A172 (cell line): ENCODE measurements around the gene NRCAM. TPM values are rescaled to one million over a fixed set of nuclear protein-coding genes. Genes with fewer than 3 reads are reported as not detected.

ENCODE experiments used
- DNase-seq: peaks from one replicate; pipeline ENCODE4 v3.0.0-alpha.2; 2015; ENCODE audit warnings: low spot score
- total RNA-seq: library from RNA; depleted of rRNA; stranded (reverse); fragments of >200 nt; shearing (Covaris generic); gene quantifications from 2 replicates; pipeline ENCODE4 v1.2.3, GENCODE V29; 2014

The NRCAM gene
- total RNA-seq, 1 experiment from 2014 or later, result 0.16 TPM

- no peak for DNase-seq
Measured at GRCh38 chr7:108130261-108130660, 326.0 kb downstream of the NRCAM start, which contains the start of gene LAMB4. Gene LAMB4, minus strand, starts transcription at chr7:108130361. Its CDS starts 7,197 bp downstream, at chr7:108123164.

GRCh38 chr7:108129018-108129965 is 326.9 kb downstream of the NRCAM start:
- DNase-seq, result no peak

DNA sequence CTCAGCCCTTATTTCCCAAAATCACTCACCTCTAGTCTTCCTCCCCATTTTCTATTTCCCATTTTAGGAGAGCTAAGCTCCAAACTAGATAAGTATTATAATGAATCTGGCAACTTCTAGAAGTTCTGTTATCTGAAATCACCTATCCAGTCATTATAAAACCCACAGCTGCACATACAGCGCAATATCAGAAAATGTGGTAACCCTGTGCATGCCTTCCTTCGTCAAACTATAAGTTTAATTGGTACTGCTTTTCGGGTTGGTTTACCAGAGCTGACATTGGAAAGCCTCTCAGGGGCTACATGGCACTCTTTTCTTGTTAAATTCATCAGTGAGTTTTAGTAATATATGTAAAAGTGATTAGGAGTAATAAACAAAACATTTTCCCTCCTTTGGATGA is 327.7 kb downstream of the NRCAM start:
- no peak for DNase-seq

GRCh38 chr7:108127461-108127860 is 328.8 kb downstream of the NRCAM start:
- DNase-seq, result no peak

GRCh38 chr7:108124820-108125219 is 331.4 kb downstream of the NRCAM start:
- DNase-seq, result no peak

GRCh38 chr7:108122181-108122580 is 334.1 kb downstream of the NRCAM start:
- no peak for DNase-seq

DNA sequence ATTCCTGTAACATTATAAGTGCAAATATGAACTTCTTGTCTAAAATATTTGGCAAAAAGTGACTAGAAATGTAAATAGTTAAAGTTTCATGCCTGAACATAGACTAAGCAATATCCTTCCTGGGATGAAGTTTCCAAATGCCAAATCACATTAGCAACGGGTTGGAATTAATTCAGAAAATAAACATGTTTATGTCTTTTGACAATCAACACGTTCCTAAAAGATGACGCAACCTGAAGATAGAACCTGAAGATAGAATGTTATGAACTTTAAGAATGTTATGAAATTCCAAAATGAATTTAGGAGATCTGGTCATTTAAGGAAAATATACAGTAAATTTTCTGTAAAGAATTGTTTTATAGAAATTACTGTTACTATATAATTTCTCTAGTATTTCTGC is 335.3 kb downstream of the NRCAM start:
- DNase-seq, result no peak

DNA sequence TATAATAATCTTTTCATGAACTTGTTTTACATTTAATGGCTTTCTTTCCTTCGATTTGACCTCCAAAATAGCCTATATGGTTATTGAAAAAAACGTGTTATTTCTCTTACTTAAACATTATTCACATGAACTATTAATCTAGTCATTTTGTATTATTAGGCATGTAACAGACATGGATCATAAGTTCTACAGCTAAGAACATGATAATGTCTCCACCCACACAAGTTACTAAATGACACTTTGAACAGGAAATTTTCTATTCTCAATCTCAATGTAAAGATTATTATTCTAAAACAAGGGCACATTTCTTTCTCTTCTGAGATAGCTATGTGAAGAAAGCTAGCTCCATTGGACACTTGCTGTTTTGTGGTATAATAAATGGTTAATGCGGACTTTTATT is 336.0 kb downstream of the NRCAM start:
- DNase-seq, result no peak

- no peak for DNase-seq
Measured at GRCh38 chr7:108118959-108119358, 337.3 kb downstream of the NRCAM start.

GRCh38 chr7:108114117-108114841 is 342.0 kb downstream of the NRCAM start:
- DNase-seq, result peak; percentile 16

DNA sequence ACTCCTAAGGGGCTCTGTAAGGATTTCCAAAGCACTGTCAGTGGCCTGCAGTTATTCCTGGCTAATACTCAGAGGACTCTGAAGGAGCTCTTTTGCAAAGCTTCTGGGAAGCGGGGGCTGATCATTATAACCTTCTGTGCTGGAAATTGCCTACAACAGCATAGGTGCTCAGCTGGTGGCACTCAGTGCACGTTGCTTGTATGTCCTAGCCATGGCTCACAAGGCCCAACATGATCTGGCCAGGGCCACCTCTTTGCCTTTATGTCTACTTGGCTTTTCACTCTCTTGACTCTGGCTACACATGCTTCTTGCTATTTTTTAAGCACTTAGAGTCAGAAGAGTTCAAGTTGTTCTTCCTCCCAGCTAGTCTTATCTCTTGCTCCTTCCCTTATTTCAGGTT is 343.6 kb downstream of the NRCAM start:
- no peak for DNase-seq

- DNase-seq, result no peak
Measured at GRCh38 chr7:108109221-108109908, 346.9 kb downstream of the NRCAM start.

GRCh38 chr7:108108131-108108530 is 348.1 kb downstream of the NRCAM start:
- DNase-seq, result no peak

DNA sequence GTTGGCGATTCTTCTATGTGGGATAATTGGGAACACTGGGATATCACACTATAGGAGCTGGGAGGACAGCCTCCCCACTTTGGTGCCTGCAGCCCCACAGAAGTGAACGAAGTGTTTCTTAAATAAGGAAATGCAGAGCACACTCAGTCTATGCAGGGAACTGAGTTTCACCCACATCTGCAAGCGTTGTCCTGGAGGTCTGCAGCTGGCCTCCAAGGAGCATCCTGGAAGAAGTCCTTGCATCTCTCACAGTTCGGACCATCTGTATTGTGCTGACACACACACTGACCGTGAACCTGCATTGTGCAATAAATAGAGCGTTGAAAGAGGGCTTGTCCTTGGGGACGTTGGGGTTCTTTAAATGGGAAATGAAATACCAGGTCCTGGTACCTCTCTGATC is 351.9 kb downstream of the NRCAM start:
- no peak for DNase-seq

- DNase-seq, result no peak
Measured at GRCh38 chr7:108103558-108104298, 352.5 kb downstream of the NRCAM start.

DNA sequence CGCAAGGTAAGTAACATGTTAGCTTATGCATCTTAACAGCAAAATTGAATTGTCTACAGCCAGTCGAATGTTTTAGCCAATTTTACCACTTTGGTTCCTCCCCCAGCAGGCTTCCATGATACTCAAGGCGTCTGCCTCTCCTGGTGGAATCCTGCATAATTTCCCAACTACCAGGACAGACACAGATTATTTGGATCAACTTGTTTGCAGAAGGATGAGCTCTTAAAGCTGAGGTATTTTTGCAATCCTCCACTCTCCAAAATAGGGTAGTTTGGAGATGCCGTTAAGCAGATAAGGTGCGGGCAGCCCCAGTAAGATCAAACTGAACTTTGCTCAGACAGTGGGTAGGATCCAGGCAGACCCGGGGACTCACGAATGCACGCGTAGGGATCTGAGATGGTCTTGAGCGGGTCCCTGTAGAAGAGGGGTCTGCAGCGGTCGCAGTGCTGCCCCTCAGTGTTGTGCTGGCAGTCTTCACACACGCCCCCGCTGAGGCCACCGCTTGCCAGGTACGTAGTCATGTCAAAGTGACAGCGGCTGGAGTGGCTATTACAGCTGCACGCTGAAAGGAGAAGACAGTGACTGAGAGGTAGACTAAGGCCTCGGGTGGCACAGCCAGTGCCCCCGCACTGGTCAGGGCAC is 353.4 kb downstream of the NRCAM start:
- DNase-seq, result no peak

DNA sequence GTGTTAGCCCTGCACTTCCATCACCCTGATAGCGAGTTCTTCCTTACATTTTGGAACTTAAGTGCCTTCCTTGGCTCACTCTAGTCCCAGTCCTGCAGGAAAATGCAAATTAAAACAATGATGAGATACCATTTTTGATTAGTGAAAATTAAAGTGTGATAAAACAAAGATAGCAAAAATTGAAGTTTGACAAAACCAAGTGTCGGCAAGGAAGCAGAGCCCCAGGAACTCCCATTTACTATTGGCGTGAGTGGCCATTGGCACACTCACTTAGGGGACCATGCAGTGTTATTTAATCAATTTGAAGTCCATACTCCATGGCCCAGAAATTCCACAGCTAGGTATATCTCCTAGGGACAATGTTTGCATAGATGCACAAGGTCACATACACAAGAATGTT is 354.5 kb downstream of the NRCAM start:
- no peak for DNase-seq

DNA sequence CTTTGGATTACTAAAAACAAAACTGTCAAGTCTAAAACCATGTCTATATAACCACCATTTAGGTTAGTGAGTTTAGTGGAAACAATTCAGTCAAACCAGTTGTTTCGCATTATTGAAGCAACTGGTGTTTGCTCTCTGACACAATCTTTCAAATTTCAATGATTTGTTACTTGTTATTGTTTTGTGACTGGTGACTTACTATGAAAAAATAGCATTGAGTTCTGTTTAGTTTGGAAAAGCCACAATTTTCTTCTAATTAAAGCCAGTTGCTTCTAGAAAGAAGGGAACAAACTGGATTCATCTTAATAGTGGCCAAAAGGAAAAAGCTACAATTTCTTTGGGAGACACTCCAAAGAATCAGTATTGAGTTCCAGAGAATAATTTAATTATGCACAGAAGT is 356.5 kb downstream of the NRCAM start:
- DNase-seq, result no peak

DNA sequence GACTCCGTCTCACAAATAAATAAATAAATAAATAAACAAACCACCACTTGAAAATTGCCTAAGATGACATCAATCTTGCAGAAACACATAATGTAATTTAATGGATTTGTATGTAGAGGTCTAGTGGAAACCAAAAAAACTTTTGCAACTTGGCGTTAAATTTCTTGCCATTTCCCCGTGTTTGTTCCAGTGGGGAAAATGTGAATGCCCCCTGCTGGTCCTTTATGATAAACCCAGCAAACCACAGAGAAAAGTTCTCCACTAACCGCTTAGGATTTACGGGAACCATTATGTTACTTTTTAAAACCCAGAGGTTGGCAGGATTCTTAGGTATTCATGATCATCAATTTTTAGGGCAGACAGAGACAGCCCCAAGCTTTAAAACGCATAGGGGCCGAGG is 358.5 kb downstream of the NRCAM start:
- DNase-seq, result peak; percentile 27
